Keratinocyte (primary cell): Measurements from ENCODE around the gene PUS1.
"Not testable (repeated sequence)": the region's sequence is repeated elsewhere in the genome, so short reads cannot be mapped to it uniquely, and the experiment has no call there.

Source experiments
- EZH2 ChIP-seq: IDR thresholded peaks from one replicate; pipeline ENCODE4 v1.6.1; 2012; ENCODE audit warnings: inconsistent platforms, mild to moderate bottlenecking, low read length, moderate library complexity
- TF ChIP-seq, protein P1 (sequence below), 3 experiments: IDR thresholded peaks in 1 of 3; conservative IDR thresholded peaks in 1 of 3; optimal IDR thresholded peaks in 1 of 3; 2 replicates in 2 of 3; 3 replicates in 1 of 3; pipeline versions ENCODE3 to v1.5.1; 2011; ENCODE audit warnings: low read length in 3 of 3, mild to moderate bottlenecking in 3 of 3, moderate library complexity in 2 of 3, control low read depth in 1 of 3, inconsistent platforms in 1 of 3; ENCODE audit not compliant: insufficient read depth in 2 of 3; ENCODE audit errors: extremely low read depth in 1 of 3

DNA sequence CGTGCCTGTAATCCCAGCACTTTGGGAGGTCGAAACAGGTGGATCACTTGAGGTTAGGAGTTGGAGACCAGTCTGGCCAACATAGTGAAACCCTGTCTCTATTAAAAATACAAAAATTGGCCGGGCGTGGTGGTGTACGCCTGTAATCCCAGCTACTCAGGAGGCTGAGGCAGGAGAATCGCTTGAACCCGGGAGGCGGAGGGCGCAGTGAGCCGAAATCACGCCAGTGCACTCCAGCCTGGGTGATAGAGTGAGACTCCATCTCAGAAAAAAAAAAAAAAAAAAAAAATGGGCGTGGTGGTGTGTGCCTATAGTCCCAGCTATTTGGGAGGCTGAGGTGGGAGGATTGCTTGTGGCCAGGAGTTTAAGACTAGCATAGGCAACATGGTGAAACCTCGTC is 25.4 kb downstream of the PUS1 start:
- TF ChIP-seq, protein P1, sequence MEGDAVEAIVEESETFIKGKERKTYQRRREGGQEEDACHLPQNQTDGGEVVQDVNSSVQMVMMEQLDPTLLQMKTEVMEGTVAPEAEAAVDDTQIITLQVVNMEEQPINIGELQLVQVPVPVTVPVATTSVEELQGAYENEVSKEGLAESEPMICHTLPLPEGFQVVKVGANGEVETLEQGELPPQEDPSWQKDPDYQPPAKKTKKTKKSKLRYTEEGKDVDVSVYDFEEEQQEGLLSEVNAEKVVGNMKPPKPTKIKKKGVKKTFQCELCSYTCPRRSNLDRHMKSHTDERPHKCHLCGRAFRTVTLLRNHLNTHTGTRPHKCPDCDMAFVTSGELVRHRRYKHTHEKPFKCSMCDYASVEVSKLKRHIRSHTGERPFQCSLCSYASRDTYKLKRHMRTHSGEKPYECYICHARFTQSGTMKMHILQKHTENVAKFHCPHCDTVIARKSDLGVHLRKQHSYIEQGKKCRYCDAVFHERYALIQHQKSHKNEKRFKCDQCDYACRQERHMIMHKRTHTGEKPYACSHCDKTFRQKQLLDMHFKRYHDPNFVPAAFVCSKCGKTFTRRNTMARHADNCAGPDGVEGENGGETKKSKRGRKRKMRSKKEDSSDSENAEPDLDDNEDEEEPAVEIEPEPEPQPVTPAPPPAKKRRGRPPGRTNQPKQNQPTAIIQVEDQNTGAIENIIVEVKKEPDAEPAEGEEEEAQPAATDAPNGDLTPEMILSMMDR (optimal IDR thresholded peaks at IDR 0.05 in 1 of 3, IDR thresholded peaks at IDR 0.05 in 1 of 3, conservative IDR thresholded peaks at IDR 0.05 in 1 of 3; ENCODE audit: extremely low read depth in 1 of 3, insufficient read depth in 2 of 3, low read length in 3 of 3): not testable (repeated sequence)
- TF ChIP-seq EZH2: not testable (repeated sequence)
